Keratinocyte (primary cell): Measurements from ENCODE around the gene MTHFR. TPM values are rescaled to one million over a fixed set of nuclear protein-coding genes. Genes with fewer than 3 reads are reported as not detected.

Source experiments
- DNase-seq: peaks from one replicate; pipeline ENCODE4 v3.0.0-alpha.2; 2011; ENCODE audit warnings: low read depth, missing footprints, low spot score
- FAIRE-seq: peaks from 2 replicates; lab custom pipeline; 2011; peaks lifted over from hg19 to GRCh38; lab: Jason Lieb, UNC
- H2AFZ ChIP-seq: 2 replicates; pipeline ENCODE4 v1.6.0; 2012; ENCODE audit warnings: low read length, control low read depth, inconsistent platforms; ENCODE audit not compliant: control insufficient read depth
- H3K27ac ChIP-seq: 2 replicates; pipeline ENCODE4 v1.5.1; 2011; ENCODE audit warnings: low read length; ENCODE audit not compliant: control insufficient read depth, insufficient read depth
- H3K27me3 ChIP-seq: 3 replicates; pipeline ENCODE4 v1.6.0; 2011; ENCODE audit warnings: low read length; ENCODE audit not compliant: control insufficient read depth, insufficient read depth; ENCODE audit errors: extremely low read depth
- H3K36me3 ChIP-seq, 2 experiments: 2 replicates in 1 of 2; 3 replicates in 1 of 2; pipeline ENCODE4 v1.5.1; 2011; ENCODE audit warnings: low read length in 2 of 2, mild to moderate bottlenecking in 1 of 2; ENCODE audit not compliant: control insufficient read depth in 2 of 2, insufficient read depth in 2 of 2; ENCODE audit errors: extremely low read depth in 1 of 2
- H3K4me1 ChIP-seq: 3 replicates; pipeline ENCODE4 v1.5.1; 2011; ENCODE audit warnings: low read length; ENCODE audit not compliant: control insufficient read depth, insufficient read depth; ENCODE audit errors: extremely low read depth
- H3K4me2 ChIP-seq: 3 replicates; pipeline ENCODE4 v1.6.0; 2011; ENCODE audit warnings: low read depth, low read length; ENCODE audit not compliant: control insufficient read depth, insufficient read depth; ENCODE audit errors: extremely low read depth
- H3K4me3 ChIP-seq, 3 experiments: fragments of 200-600 bp in 1 of 3; sonication (generic) in 1 of 3; 2 replicates in 2 of 3; 3 replicates in 1 of 3; pipeline ENCODE4 v1.5.1; 2011 to 2016; ENCODE audit warnings: low read length in 3 of 3, mild to moderate bottlenecking in 3 of 3, control low read depth in 2 of 3, inconsistent platforms in 1 of 3, low read depth in 1 of 3, mixed read lengths in 1 of 3, mixed run types in 1 of 3, moderate library complexity in 1 of 3; ENCODE audit not compliant: control insufficient read depth in 2 of 3, insufficient read depth in 2 of 3; ENCODE audit errors: extremely low read depth in 1 of 3
- H3K79me2 ChIP-seq: 2 replicates; pipeline ENCODE4 v1.6.0; 2012; ENCODE audit warnings: low read length; ENCODE audit not compliant: control insufficient read depth, insufficient read depth
- H3K9ac ChIP-seq: 3 replicates; pipeline ENCODE4 v1.6.0; 2011; ENCODE audit warnings: low read length; ENCODE audit not compliant: control insufficient read depth, insufficient read depth; ENCODE audit errors: extremely low read depth
- H3K9me1 ChIP-seq: 3 replicates; pipeline ENCODE4 v1.6.0; 2011; ENCODE audit warnings: low read length; ENCODE audit not compliant: control insufficient read depth, insufficient read depth; ENCODE audit errors: extremely low read depth
- H3K9me3 ChIP-seq: 2 replicates; pipeline ENCODE4 v1.5.1; 2012; ENCODE audit warnings: low read depth, low read length; ENCODE audit not compliant: control insufficient read depth
- H4K20me1 ChIP-seq: 3 replicates; pipeline ENCODE4 v1.6.0; 2011; ENCODE audit warnings: low read length; ENCODE audit not compliant: control insufficient read depth, insufficient read depth; ENCODE audit errors: extremely low read depth
- CTCF ChIP-seq, 3 experiments: IDR thresholded peaks in 1 of 3; conservative IDR thresholded peaks in 1 of 3; optimal IDR thresholded peaks in 1 of 3; 2 replicates in 2 of 3; 3 replicates in 1 of 3; pipeline versions ENCODE3 to v1.5.1; 2011; ENCODE audit warnings: low read length in 3 of 3, mild to moderate bottlenecking in 3 of 3, moderate library complexity in 2 of 3, control low read depth in 1 of 3, inconsistent platforms in 1 of 3; ENCODE audit not compliant: insufficient read depth in 2 of 3; ENCODE audit errors: extremely low read depth in 1 of 3
- EZH2 ChIP-seq: IDR thresholded peaks from one replicate; pipeline ENCODE4 v1.6.1; 2012; ENCODE audit warnings: inconsistent platforms, mild to moderate bottlenecking, low read length, moderate library complexity
- dilution Hi-C: fragments of 300-500 bp; cut with MboI; formaldehyde crosslinking; loops from one replicate; pipeline ENCODE4 v1.7.0; 2020; ENCODE audit warnings: low sequenced_read_pairs; ENCODE audit not compliant: extremely low pct_ligation_motif_present
- polyA plus RNA-seq, 5 experiments: library from polyadenylated mRNA; depleted of rRNA in 3 of 5; stranded (reverse) in 3 of 5; stranded (forward) in 1 of 5; unstranded in 1 of 5; fragments of >200 nt; gene quantifications; 1 replicate in 1 of 5; 2 replicates in 3 of 5; 3 replicates in 1 of 5; pipeline versions ENCODE4 v1.2.1 to v1.2.3, GENCODE V29; 2011 to 2012; ENCODE audit warnings: missing spikeins in 2 of 5, low read depth in 1 of 5, low replicate concordance in 1 of 5

Gene MTHFR
- polyA plus RNA-seq, 1 donor (not counting 4 experiments of a cell fraction or from before 2014, with no cell fraction given): 5.2 TPM

DNA sequence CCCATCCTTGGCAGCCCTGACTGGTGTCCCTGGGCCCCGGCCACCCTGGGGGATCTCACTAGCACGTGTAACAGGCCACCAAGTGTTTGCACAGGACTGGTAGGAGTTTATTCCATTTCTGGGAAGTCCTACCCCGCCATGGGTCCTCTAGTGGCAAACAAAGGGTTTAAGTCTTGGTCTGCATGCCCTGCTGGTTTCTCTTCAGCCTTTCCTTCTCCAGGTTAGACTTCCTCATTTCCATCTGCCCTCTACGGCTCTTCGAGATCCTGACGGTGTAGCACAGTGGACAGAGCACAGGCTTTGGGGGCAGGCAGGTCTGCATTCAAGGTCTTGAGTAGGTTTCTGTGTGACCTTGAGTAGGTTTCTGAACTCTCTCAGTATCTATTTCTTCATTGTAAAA lies 67.0 kb downstream of the MTHFR start:
- FAIRE-seq (no peak), DNase-seq (no peak)
- dilution Hi-C loops: no loop called here
- Histone ChIP-seq H3K9ac (no peak overlapping the region), H3K79me2 (peaks cover 17% of the 10 kb centered on the region), H3K9me1 (peaks cover 3% of the 10 kb centered on the region), H3K4me1 (peaks cover 27% of the 10 kb centered on the region), H3K9me3 (no peaks in the 10 kb centered on the region), H2AFZ (no peak overlapping the region), H3K27ac (no peak overlapping the region), H3K27me3 (no peaks in the 10 kb centered on the region), H3K36me3 (peaks cover 0 to 6% of the 10 kb centered on the region in 2 experiments), H4K20me1 (no peaks in the 10 kb centered on the region), H3K4me3 (no peak overlapping the region), H3K4me2 (no peak overlapping the region)
- TF ChIP-seq EZH2 (no peak), CTCF (optimal IDR thresholded peaks at IDR 0.05 in 1 of 3, IDR thresholded peaks at IDR 0.05 in 1 of 3, conservative IDR thresholded peaks at IDR 0.05 in 1 of 3; ENCODE audit: extremely low read depth in 1 of 3, insufficient read depth in 2 of 3, low read length in 3 of 3) (no peak)

- H3K9ac ChIP-seq: no peak overlapping the region
- H3K79me2 ChIP-seq: peaks cover 17% of the 10 kb centered on the region
- TF ChIP-seq CTCF (optimal IDR thresholded peaks at IDR 0.05 in 1 of 3, IDR thresholded peaks at IDR 0.05 in 1 of 3, conservative IDR thresholded peaks at IDR 0.05 in 1 of 3; ENCODE audit: extremely low read depth in 1 of 3, insufficient read depth in 2 of 3, low read length in 3 of 3): no peak
- TF ChIP-seq EZH2: no peak
- no peak overlapping the region for H3K4me2 ChIP-seq
- dilution Hi-C loops: no loop called here
- peaks cover 27% of the 10 kb centered on the region for H3K4me1 ChIP-seq
- no peaks in the 10 kb centered on the region for H3K9me3 ChIP-seq
- H3K4me3 ChIP-seq: no peak overlapping the region
- H3K27me3 ChIP-seq: no peaks in the 10 kb centered on the region
- FAIRE-seq (no peak), DNase-seq (no peak)
- H3K9me1 ChIP-seq: peaks cover 3% of the 10 kb centered on the region
- H4K20me1 ChIP-seq: no peaks in the 10 kb centered on the region
- no peak overlapping the region for H2AFZ ChIP-seq
- peaks cover 0 to 6% of the 10 kb centered on the region in 2 experiments for H3K36me3 ChIP-seq
- H3K27ac ChIP-seq: no peak overlapping the region
Observed at GRCh38 chr1:11738096-11738495, 67.7 kb downstream of the MTHFR start.
